DND-41 (cell line): ENCODE data around the gene CSF2.

Experiments used
- EZH2 ChIP-seq: IDR thresholded peaks from 3 replicates; pipeline ENCODE4 v1.6.1; 2012; ENCODE audit warnings: borderline replicate concordance, low read depth, mild to moderate bottlenecking, moderate library complexity, low read length, inconsistent platforms; ENCODE audit not compliant: severe bottlenecking
- TF ChIP-seq, protein P1 (sequence below): IDR thresholded peaks from 2 replicates; pipeline ENCODE4 v1.5.1; 2012; ENCODE audit warnings: borderline replicate concordance, low read length, moderate library complexity, mild to moderate bottlenecking; ENCODE audit not compliant: poor library complexity, severe bottlenecking; ENCODE audit errors: extremely low read depth

DNA sequence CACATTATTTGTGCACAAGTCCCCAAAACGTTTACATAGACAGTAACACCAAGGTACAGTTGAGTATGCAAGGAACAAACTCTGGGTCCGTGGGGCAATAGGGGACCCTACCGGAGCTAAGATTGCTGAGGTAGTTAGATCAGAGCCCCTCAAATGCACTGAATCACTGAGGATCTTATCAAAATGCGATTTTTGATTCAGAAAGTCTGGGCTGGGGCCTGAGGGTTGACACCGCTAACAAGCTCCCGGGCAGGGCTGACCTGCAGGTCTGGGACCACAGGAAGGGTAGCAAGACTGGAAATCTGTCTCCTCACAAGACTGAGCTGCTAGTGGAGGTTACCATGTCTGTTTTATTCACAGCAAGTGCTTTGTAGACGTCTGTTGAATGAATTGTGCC is 14.9 kb upstream of the CSF2 start:
- TF ChIP-seq EZH2: no peak
- TF ChIP-seq, protein P1, sequence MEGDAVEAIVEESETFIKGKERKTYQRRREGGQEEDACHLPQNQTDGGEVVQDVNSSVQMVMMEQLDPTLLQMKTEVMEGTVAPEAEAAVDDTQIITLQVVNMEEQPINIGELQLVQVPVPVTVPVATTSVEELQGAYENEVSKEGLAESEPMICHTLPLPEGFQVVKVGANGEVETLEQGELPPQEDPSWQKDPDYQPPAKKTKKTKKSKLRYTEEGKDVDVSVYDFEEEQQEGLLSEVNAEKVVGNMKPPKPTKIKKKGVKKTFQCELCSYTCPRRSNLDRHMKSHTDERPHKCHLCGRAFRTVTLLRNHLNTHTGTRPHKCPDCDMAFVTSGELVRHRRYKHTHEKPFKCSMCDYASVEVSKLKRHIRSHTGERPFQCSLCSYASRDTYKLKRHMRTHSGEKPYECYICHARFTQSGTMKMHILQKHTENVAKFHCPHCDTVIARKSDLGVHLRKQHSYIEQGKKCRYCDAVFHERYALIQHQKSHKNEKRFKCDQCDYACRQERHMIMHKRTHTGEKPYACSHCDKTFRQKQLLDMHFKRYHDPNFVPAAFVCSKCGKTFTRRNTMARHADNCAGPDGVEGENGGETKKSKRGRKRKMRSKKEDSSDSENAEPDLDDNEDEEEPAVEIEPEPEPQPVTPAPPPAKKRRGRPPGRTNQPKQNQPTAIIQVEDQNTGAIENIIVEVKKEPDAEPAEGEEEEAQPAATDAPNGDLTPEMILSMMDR: no peak
